IPS-15b (cell line): Measurements from ENCODE around the gene MDM2.

Experiments
- H3K27me3 ChIP-seq: one replicate; pipeline ENCODE4 v1.6.1; 2013; ENCODE audit warnings: low read length; ENCODE audit not compliant: control insufficient read depth, insufficient read depth
- H3K36me3 ChIP-seq: one replicate; pipeline ENCODE4 v1.6.1; 2013; ENCODE audit warnings: low read length; ENCODE audit not compliant: control insufficient read depth, insufficient read depth
- H3K4me1 ChIP-seq: one replicate; pipeline ENCODE4 v1.6.1; 2013; ENCODE audit warnings: mild to moderate bottlenecking, low read length; ENCODE audit not compliant: control insufficient read depth, insufficient read depth
- H3K4me3 ChIP-seq: one replicate; pipeline ENCODE4 v1.5.1; 2013; ENCODE audit warnings: low read depth, low read length
- H3K9ac ChIP-seq: one replicate; pipeline ENCODE4 v1.6.1; 2013; ENCODE audit warnings: low read depth, mild to moderate bottlenecking, low read length
- H3K9me3 ChIP-seq: one replicate; pipeline ENCODE4 v1.6.1; 2013; ENCODE audit warnings: mild to moderate bottlenecking, low read length; ENCODE audit not compliant: control insufficient read depth, insufficient read depth

Gene MDM2

GRCh38 chr12:68788554-68789143 lies 19.3 kb upstream of the MDM2 start:
- H3K36me3 ChIP-seq = no peaks in the 10 kb centered on the region

GRCh38 chr12:68789144-68789878 lies 18.7 kb upstream of the MDM2 start:
- no peak overlapping the region for H3K9ac ChIP-seq
- H3K9me3 ChIP-seq = no peaks in the 10 kb centered on the region
- no peaks in the 10 kb centered on the region for H3K4me1 ChIP-seq
- no peaks in the 10 kb centered on the region for H3K36me3 ChIP-seq
- H3K4me3 ChIP-seq = no peak overlapping the region
- no peaks in the 10 kb centered on the region for H3K27me3 ChIP-seq

More at GRCh38 chr12:68788554-68789143, 19.3 kb upstream of the MDM2 start:
- no peaks in the 10 kb centered on the region for H3K4me1 ChIP-seq
- H3K9me3 ChIP-seq = no peaks in the 10 kb centered on the region
- H3K27me3 ChIP-seq = no peaks in the 10 kb centered on the region
- H3K4me3 ChIP-seq = no peak overlapping the region
- H3K9ac ChIP-seq = no peak overlapping the region

GRCh38 chr12:68790081-68790951 lies 17.7 kb upstream of the MDM2 start:
- no peaks in the 10 kb centered on the region for H3K27me3 ChIP-seq

GRCh38 chr12:68790952-68791234 lies 17.1 kb upstream of the MDM2 start:
- Histone ChIP-seq H3K4me3 (no peak overlapping the region), H3K27me3 (no peaks in the 10 kb centered on the region), H3K9ac (no peak overlapping the region), H3K36me3 (no peaks in the 10 kb centered on the region), H3K4me1 (no peaks in the 10 kb centered on the region), H3K9me3 (no peaks in the 10 kb centered on the region)

More at GRCh38 chr12:68790081-68790951, 17.7 kb upstream of the MDM2 start:
- H3K4me1 ChIP-seq = no peaks in the 10 kb centered on the region
- H3K9ac ChIP-seq = no peak overlapping the region
- H3K36me3 ChIP-seq = no peaks in the 10 kb centered on the region
- H3K9me3 ChIP-seq = no peaks in the 10 kb centered on the region
- no peak overlapping the region for H3K4me3 ChIP-seq

- no peaks in the 10 kb centered on the region for H3K4me1 ChIP-seq
- H3K36me3 ChIP-seq = no peaks in the 10 kb centered on the region
- no peaks in the 10 kb centered on the region for H3K9me3 ChIP-seq
- no peaks in the 10 kb centered on the region for H3K27me3 ChIP-seq
- H3K9ac ChIP-seq = no peak overlapping the region
- H3K4me3 ChIP-seq = no peak overlapping the region
These were observed 16.0 kb upstream of the MDM2 start for GRCh38 chr12:68791897-68792481.

- no peak overlapping the region for H3K4me3 ChIP-seq
- H3K9me3 ChIP-seq = no peaks in the 10 kb centered on the region
- H3K36me3 ChIP-seq = no peaks in the 10 kb centered on the region
- H3K27me3 ChIP-seq = no peaks in the 10 kb centered on the region
- H3K4me1 ChIP-seq = no peaks in the 10 kb centered on the region
- H3K9ac ChIP-seq = no peak overlapping the region
These were observed 15.0 kb upstream of the MDM2 start for GRCh38 chr12:68792952-68793351.

GRCh38 chr12:68793436-68793835 lies 14.5 kb upstream of the MDM2 start:
- H3K27me3 ChIP-seq = no peaks in the 10 kb centered on the region

GRCh38 chr12:68793975-68794652 lies 13.9 kb upstream of the MDM2 start:
- Histone ChIP-seq H3K9me3 (no peaks in the 10 kb centered on the region), H3K27me3 (no peaks in the 10 kb centered on the region), H3K9ac (no peak overlapping the region), H3K4me1 (no peaks in the 10 kb centered on the region), H3K4me3 (no peak overlapping the region), H3K36me3 (no peaks in the 10 kb centered on the region)

More at GRCh38 chr12:68793436-68793835, 14.5 kb upstream of the MDM2 start:
- Histone ChIP-seq H3K9ac (no peak overlapping the region), H3K36me3 (no peaks in the 10 kb centered on the region), H3K9me3 (no peaks in the 10 kb centered on the region), H3K4me3 (no peak overlapping the region), H3K4me1 (no peaks in the 10 kb centered on the region)

- H3K27me3 ChIP-seq = no peaks in the 10 kb centered on the region
- H3K36me3 ChIP-seq = no peaks in the 10 kb centered on the region
- no peak overlapping the region for H3K9ac ChIP-seq
- no peak overlapping the region for H3K4me3 ChIP-seq
- no peaks in the 10 kb centered on the region for H3K4me1 ChIP-seq
- H3K9me3 ChIP-seq = no peaks in the 10 kb centered on the region
These were observed 13.2 kb upstream of the MDM2 start for GRCh38 chr12:68794653-68795251.

- Histone ChIP-seq H3K4me1 (no peaks in the 10 kb centered on the region), H3K36me3 (no peaks in the 10 kb centered on the region), H3K27me3 (no peaks in the 10 kb centered on the region), H3K9me3 (no peaks in the 10 kb centered on the region), H3K9ac (no peak overlapping the region), H3K4me3 (no peak overlapping the region)
These were observed 11.6 kb upstream of the MDM2 start for GRCh38 chr12:68796399-68796798.

GRCh38 chr12:68798882-68799234 lies 9.1 kb upstream of the MDM2 start:
- H3K9me3 ChIP-seq = no peaks in the 10 kb centered on the region
- no peak overlapping the region for H3K4me3 ChIP-seq
- no peaks in the 10 kb centered on the region for H3K36me3 ChIP-seq
- H3K9ac ChIP-seq = no peak overlapping the region
- no peaks in the 10 kb centered on the region for H3K27me3 ChIP-seq
- H3K4me1 ChIP-seq = no peaks in the 10 kb centered on the region
